Panc1 (cell line): ENCODE results near the gene ZC3HAV1. TPM values are rescaled to one million over a fixed set of nuclear protein-coding genes. Genes with fewer than 3 reads are reported as not detected.
A peak's percentile ranks its signal among the peaks of the same experiment; 100 is the strongest.

Source experiments
- ATAC-seq: fragments of 200-7000 bp; cut with Tn5 transposase; 2 replicates; pipeline ENCODE4 v1.9.1; 2020; ENCODE audit warnings: mild to moderate bottlenecking, moderate library complexity
- BruUV-seq: library from RNA; stranded (reverse); fragments of 400-500 nt; replicated peaks from 2 replicates; lab custom pipeline; 2021; lab: Mats Ljungman, UMichigan
- CTCF ChIA-PET: fragments of 300-600 bp; sonication (Branson Sonifier 250); formaldehyde crosslinking; loops from one replicate; lab custom pipeline; 2022; ENCODE audit warnings: antibody characterized with exemption; lab: Charles Lee
- POLR2A ChIA-PET: fragments of 300-600 bp; sonication (Branson Sonifier 250); formaldehyde crosslinking; loops from one replicate; lab custom pipeline; 2022; ENCODE audit warnings: antibody characterized with exemption; lab: Charles Lee
- DNase-seq: peaks from one replicate; pipeline ENCODE4 v3.0.0-alpha.2; 2010; ENCODE audit warnings: low read depth, low spot score
- H3K27ac ChIP-seq: 2 replicates; pipeline ENCODE4 v1.5.1; 2011; ENCODE audit warnings: mild to moderate bottlenecking, low read length, inconsistent platforms
- H3K27me3 ChIP-seq: fragments of 200-500 bp; sonication (Bioruptor generic); 2 replicates; pipeline ENCODE4 v1.6.0; 2014; ENCODE audit warnings: low read length, inconsistent platforms; ENCODE audit not compliant: control insufficient read depth, insufficient read depth
- H3K36me3 ChIP-seq: fragments of 200-500 bp; sonication (Bioruptor generic); 2 replicates; pipeline ENCODE4 v1.5.1; 2014; ENCODE audit warnings: inconsistent platforms, mild to moderate bottlenecking, low read length, moderate library complexity; ENCODE audit not compliant: control insufficient read depth, insufficient read depth
- H3K4me1 ChIP-seq: 2 replicates; pipeline ENCODE4 v1.5.1; 2011; ENCODE audit warnings: inconsistent platforms, mild to moderate bottlenecking, low read length, moderate library complexity; ENCODE audit not compliant: control insufficient read depth, insufficient read depth
- H3K4me3 ChIP-seq, 2 experiments: 2 replicates each; pipeline ENCODE4 v1.5.1; 2011 to 2012; ENCODE audit warnings: low read depth in 2 of 2, low read length in 2 of 2, mild to moderate bottlenecking in 2 of 2, inconsistent platforms in 1 of 2, moderate library complexity in 1 of 2
- H3K9me3 ChIP-seq: fragments of 200-500 bp; sonication (Bioruptor generic); 2 replicates; pipeline ENCODE4 v1.5.1; 2014; ENCODE audit warnings: low read depth, mild to moderate bottlenecking, inconsistent platforms, low read length, moderate library complexity; ENCODE audit not compliant: control insufficient read depth, insufficient read depth
- POLR2AphosphoS5 ChIP-seq: IDR thresholded peaks from 2 replicates; pipeline ENCODE4 v1.6.1; 2012; ENCODE audit warnings: mild to moderate bottlenecking, low read depth, low read length, moderate library complexity
- SIN3A ChIP-seq: IDR thresholded peaks from 2 replicates; pipeline ENCODE4 v1.6.1; 2012; ENCODE audit warnings: low read depth, mild to moderate bottlenecking, low read length, moderate library complexity, borderline replicate concordance; ENCODE audit not compliant: insufficient read depth
- TCF7L2 ChIP-seq: IDR thresholded peaks from 2 replicates; pipeline ENCODE4 v1.6.1; 2011; ENCODE audit warnings: mild to moderate bottlenecking, low read depth, low read length, inconsistent platforms
- in situ Hi-C: cut with HindIII; loops from 2 replicates; pipeline ENCODE4 v1.10.0; 2016; ENCODE audit warnings: low sequenced_read_pairs, low pct_unique_long_range_greater_than_20kb
- intact Hi-C: fragments of 100-400 bp; cut with micrococcal nuclease; formaldehyde crosslinking; loops from one replicate; pipeline ENCODE4 v1.10.0; 2022; ENCODE audit not compliant: unreplicated experiment
- total RNA-seq: library from RNA; stranded (reverse); gene quantifications from one replicate; pipeline ENCODE4 v1.2.1, GENCODE V29; 2021; ENCODE audit not compliant: unreplicated experiment
- TF ChIP-seq, protein P1 (sequence below): fragments of 450-650 bp; IDR thresholded peaks from 2 replicates; pipeline ENCODE4 v1.5.1; 2017; ENCODE audit warnings: mild to moderate bottlenecking
- TF ChIP-seq, protein P2 (sequence below), 2 experiments: IDR thresholded peaks; 2 replicates each; pipeline ENCODE4 v1.6.1; 2011 to 2012; ENCODE audit warnings: low read depth in 2 of 2, control low read depth in 1 of 2, low read length in 1 of 2, mild to moderate bottlenecking in 1 of 2, moderate library complexity in 1 of 2; ENCODE audit not compliant: insufficient read depth in 1 of 2

ZC3HAV1 gene
- total RNA-seq, 1 experiment from 2014 or later = 47.1 TPM

DNA sequence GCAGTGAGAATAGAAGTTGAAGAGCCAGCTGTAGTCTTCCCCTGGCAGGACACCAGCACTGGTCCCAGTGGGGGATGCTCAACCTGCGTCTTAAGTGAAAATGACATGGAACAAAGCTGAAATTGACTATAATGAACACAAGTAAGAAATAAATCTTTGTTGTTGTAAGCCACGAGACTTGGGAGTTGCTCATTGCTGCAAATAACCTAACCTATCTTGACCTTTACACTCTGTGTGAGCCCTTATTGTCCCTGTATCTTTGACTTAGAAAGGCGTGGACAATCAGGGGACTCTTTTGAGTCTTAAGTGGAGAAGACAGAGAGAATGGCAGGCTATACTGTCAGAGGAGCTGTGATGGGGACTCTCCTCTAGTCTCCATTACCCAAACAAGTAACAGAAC, 90.6 kb downstream of the ZC3HAV1 start:
- no peaks in the 10 kb centered on the region for H3K9me3 ChIP-seq
- no peak overlapping the region for H3K4me3 ChIP-seq
- CTCF ChIA-PET = interaction anchor here (0.8 kb wide), 1 partner anchor 56 kb away, joined by 4 read pairs; no protein-coding TSS in a partner anchor
- H3K4me1 ChIP-seq = no peaks in the 10 kb centered on the region
- H3K27me3 ChIP-seq = no peaks in the 10 kb centered on the region
- DNase-seq (no peak), ATAC-seq (no peak)
- H3K36me3 ChIP-seq = peaks cover 14% of the 10 kb centered on the region
- no TSS peak for BruUV-seq
- H3K27ac ChIP-seq = no peak overlapping the region
- TF ChIP-seq, protein P1, sequence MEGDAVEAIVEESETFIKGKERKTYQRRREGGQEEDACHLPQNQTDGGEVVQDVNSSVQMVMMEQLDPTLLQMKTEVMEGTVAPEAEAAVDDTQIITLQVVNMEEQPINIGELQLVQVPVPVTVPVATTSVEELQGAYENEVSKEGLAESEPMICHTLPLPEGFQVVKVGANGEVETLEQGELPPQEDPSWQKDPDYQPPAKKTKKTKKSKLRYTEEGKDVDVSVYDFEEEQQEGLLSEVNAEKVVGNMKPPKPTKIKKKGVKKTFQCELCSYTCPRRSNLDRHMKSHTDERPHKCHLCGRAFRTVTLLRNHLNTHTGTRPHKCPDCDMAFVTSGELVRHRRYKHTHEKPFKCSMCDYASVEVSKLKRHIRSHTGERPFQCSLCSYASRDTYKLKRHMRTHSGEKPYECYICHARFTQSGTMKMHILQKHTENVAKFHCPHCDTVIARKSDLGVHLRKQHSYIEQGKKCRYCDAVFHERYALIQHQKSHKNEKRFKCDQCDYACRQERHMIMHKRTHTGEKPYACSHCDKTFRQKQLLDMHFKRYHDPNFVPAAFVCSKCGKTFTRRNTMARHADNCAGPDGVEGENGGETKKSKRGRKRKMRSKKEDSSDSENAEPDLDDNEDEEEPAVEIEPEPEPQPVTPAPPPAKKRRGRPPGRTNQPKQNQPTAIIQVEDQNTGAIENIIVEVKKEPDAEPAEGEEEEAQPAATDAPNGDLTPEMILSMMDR = no peak
- TF ChIP-seq TCF7L2 = no peak
- TF ChIP-seq SIN3A = no peak
- no peak for TF ChIP-seq POLR2AphosphoS5
- TF ChIP-seq, protein P2, sequence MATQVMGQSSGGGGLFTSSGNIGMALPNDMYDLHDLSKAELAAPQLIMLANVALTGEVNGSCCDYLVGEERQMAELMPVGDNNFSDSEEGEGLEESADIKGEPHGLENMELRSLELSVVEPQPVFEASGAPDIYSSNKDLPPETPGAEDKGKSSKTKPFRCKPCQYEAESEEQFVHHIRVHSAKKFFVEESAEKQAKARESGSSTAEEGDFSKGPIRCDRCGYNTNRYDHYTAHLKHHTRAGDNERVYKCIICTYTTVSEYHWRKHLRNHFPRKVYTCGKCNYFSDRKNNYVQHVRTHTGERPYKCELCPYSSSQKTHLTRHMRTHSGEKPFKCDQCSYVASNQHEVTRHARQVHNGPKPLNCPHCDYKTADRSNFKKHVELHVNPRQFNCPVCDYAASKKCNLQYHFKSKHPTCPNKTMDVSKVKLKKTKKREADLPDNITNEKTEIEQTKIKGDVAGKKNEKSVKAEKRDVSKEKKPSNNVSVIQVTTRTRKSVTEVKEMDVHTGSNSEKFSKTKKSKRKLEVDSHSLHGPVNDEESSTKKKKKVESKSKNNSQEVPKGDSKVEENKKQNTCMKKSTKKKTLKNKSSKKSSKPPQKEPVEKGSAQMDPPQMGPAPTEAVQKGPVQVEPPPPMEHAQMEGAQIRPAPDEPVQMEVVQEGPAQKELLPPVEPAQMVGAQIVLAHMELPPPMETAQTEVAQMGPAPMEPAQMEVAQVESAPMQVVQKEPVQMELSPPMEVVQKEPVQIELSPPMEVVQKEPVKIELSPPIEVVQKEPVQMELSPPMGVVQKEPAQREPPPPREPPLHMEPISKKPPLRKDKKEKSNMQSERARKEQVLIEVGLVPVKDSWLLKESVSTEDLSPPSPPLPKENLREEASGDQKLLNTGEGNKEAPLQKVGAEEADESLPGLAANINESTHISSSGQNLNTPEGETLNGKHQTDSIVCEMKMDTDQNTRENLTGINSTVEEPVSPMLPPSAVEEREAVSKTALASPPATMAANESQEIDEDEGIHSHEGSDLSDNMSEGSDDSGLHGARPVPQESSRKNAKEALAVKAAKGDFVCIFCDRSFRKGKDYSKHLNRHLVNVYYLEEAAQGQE (IDR thresholded peaks at IDR 0.05; ENCODE audit: insufficient read depth in 1 of 2, low read depth in 2 of 2, low read length in 1 of 2) = no peak
- POLR2A ChIA-PET = no interaction called here
- in situ Hi-C loops = no loop called here
- intact Hi-C loops = loop anchor here (5.0 to 10.0 kb wide), 2 partner anchors 108 to 134 kb away; no protein-coding TSS in a partner anchor

- intact Hi-C loops (loop anchor here (5.0 to 10.0 kb wide), 2 partner anchors 110 to 132 kb away; no protein-coding TSS in a partner anchor), in situ Hi-C loops (no loop called here)
- no peaks in the 10 kb centered on the region for H3K9me3 ChIP-seq
- no peaks in the 10 kb centered on the region for H3K4me1 ChIP-seq
- peak; percentile 66 for DNase-seq
- no peak overlapping the region for H3K4me3 ChIP-seq
- TF ChIP-seq, protein P1 = peak; percentile 88
- TF ChIP-seq POLR2AphosphoS5 = no peak
- no peak for TF ChIP-seq TCF7L2
- ChIA-PET CTCF (interaction anchor here (0.6 to 1.5 kb wide), 8 partner anchors 8 to 219 kb away, joined by 3 to 6 read pairs (median 4); partner anchors contain the start of genes ATP6V0A4 and TMEM213), POLR2A (interaction anchor here (0.7 kb wide), 2 partner anchors 17 to 68 kb away, joined by 4 to 11 read pairs; no protein-coding TSS in a partner anchor)
- H3K36me3 ChIP-seq = peaks cover 10% of the 10 kb centered on the region; the same call in 1 of the 2 replicates
- no peak overlapping the region for H3K27ac ChIP-seq
- BruUV-seq = no TSS peak
- no peaks in the 10 kb centered on the region for H3K27me3 ChIP-seq
- ATAC-seq = peak; percentile 97
Observed at GRCh38 chr7:139016931-139017511, 92.5 kb downstream of the ZC3HAV1 start.
